HL-60 (cell line): ENCODE data around the gene BCL2L12.

ENCODE experiments used
- GABPA ChIP-seq: IDR thresholded peaks from 2 replicates; pipeline ENCODE4 v1.6.1; 2012; ENCODE audit warnings: low read depth
- POLR2AphosphoS5 ChIP-seq: IDR thresholded peaks from 2 replicates; pipeline ENCODE4 v1.6.1; 2012; ENCODE audit warnings: low read depth
- TF ChIP-seq, protein P1 (sequence below): IDR thresholded peaks from one replicate; pipeline ENCODE4 v1.5.1; 2011; ENCODE audit warnings: low read length, control low read depth, inconsistent platforms; ENCODE audit not compliant: insufficient read depth

DNA sequence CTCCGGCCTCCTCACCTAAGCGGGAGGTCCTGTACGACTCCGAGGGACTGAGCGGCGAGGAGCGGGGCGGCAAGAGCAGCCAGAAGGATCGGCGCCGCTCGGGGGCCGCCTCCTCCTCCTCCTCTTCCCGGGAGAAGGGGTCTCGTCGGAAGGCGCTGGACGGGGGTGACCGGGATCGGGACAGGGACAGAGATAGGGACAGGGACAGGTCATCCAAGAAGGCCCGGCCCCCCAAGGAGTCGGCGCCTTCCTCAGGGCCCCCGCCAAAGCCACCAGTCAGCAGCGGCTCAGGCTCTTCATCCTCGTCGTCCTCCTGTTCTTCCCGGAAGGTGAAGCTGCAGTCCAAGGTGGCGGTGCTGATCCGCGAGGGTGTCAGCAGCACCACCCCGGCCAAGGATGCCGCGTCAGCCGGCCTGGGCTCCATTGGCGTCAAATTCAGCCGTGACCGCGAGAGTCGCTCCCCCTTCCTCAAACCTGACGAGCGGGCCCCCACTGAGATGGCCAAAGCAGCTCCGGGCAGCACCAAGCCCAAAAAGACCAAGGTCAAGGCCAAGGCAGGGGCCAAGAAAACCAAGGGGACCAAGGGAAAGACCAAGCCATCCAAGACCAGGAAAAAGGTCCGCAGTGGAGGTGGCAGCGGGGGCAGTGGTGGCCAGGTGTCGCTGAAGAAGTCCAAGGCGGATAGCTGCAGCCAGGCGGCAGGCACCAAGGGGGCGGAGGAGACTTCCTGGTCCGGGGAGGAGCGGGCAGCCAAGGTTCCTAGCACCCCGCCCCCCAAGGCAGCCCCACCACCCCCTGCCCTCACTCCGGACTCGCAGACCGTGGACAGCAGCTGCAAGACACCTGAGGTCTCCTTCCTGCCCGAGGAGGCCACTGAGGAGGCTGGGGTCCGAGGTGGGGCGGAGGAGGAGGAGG, 12.9 kb upstream of the BCL2L12 start:
- TF ChIP-seq POLR2AphosphoS5 (no peak), GABPA (no peak)
- TF ChIP-seq, protein P1, sequence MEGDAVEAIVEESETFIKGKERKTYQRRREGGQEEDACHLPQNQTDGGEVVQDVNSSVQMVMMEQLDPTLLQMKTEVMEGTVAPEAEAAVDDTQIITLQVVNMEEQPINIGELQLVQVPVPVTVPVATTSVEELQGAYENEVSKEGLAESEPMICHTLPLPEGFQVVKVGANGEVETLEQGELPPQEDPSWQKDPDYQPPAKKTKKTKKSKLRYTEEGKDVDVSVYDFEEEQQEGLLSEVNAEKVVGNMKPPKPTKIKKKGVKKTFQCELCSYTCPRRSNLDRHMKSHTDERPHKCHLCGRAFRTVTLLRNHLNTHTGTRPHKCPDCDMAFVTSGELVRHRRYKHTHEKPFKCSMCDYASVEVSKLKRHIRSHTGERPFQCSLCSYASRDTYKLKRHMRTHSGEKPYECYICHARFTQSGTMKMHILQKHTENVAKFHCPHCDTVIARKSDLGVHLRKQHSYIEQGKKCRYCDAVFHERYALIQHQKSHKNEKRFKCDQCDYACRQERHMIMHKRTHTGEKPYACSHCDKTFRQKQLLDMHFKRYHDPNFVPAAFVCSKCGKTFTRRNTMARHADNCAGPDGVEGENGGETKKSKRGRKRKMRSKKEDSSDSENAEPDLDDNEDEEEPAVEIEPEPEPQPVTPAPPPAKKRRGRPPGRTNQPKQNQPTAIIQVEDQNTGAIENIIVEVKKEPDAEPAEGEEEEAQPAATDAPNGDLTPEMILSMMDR: no peak
